Right renal cortex interstitium (tissue), 3 donors: ENCODE data around the gene BUD31. TPM values are rescaled to one million over a fixed set of nuclear protein-coding genes. Genes with fewer than 3 reads are reported as not detected.

ENCODE experiments used
- DNase-seq, 3 donors: peaks; one replicate each; pipeline ENCODE4 v3.0.0-alpha.2; 2013; ENCODE audit warnings: low read depth in 3 of 3, low spot score in 2 of 3
- polyA plus RNA-seq, 3 donors: library from polyadenylated mRNA; unstranded; fragments of 120-200 nt; gene quantifications; one replicate each; pipeline ENCODE4 v1.2.1, GENCODE V29; 2013; ENCODE audit not compliant: insufficient read length in 3 of 3

BUD31 gene
- polyA plus RNA-seq, 3 donors = 104 to 109 (median 107) TPM

DNA sequence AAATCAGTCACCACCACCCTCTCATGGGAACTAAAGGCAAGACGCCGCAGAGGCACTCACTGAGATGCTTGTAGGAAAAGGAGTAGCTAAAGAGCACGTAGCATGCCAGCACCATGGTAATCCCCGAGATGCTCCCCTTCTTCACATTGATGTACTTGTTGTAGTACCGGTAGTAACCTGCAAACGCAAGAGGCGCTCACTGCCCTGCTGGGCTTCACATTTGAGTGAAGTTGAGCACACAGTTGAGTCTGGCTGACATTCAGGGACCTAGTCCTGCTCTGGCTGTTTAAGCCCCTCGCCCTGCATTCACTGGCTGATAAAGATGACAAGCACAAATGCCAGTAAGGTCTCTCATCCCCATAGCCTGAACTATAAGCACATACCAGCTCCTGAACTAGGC, 50.3 kb downstream of the BUD31 start:
- no peak for DNase-seq

- no peak for DNase-seq
Observed at GRCh38 chr7:99460651-99461050, 51.9 kb downstream of the BUD31 start.

- no peak for DNase-seq
Observed at GRCh38 chr7:99461221-99461620, 52.5 kb downstream of the BUD31 start.

- no peak for DNase-seq
Observed at GRCh38 chr7:99465421-99465768, 56.6 kb downstream of the BUD31 start.

DNA sequence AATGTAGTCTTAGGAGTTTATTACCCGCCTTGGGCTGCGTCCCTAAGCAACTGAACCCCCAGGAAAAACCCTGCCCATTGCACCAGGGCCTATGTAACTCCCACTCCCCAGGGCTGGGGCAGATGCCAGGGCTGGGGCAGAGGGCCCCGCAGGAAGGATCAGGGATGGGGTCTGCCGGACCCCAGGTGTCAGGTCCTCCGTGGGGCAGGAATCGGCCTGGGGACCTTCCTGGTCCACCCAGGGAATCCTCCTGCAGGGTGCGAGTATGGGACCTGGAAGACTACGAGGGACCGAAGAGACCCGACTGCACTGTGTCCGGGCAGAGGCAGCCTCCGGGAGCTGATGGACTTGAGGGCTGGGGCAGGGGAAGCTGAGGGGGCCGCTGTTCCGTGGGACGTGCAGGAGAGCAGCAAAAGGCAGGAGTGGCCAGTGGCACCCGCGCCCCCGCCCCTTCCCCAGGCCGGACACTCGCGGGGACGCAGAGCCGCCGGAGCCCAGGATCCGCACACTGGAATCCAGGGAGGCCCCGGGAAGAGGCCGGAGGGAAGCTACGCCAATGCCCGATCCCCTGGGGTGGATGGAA, 59.7 kb downstream of the BUD31 start:
- no peak for DNase-seq

Other genes starting within 250 kb of the BUD31 start
- not detected for gene KPNA7, start 200.9 kb upstream of the BUD31 start, polyA plus RNA-seq
- gene MYH16, start 136.1 kb upstream of the BUD31 start, polyA plus RNA-seq = under 1 TPM in 2 of 3 donors, not detected in 1; 0.06 to 0.21 TPM
- 100 to 1,000 TPM; 101 to 113 (median 111) TPM for gene ARPC1A, start 83.1 kb upstream of the BUD31 start, polyA plus RNA-seq
- gene ARPC1B, start 34.2 kb upstream of the BUD31 start, polyA plus RNA-seq = 10 to 100 TPM; 30.5 to 34.6 (median 32.2) TPM
- gene PDAP1, start 372 bp upstream of the BUD31 start, polyA plus RNA-seq = 100 to 1,000 TPM; 145 to 149 (median 148) TPM
- gene PTCD1, start 29.8 kb downstream of the BUD31 start, polyA plus RNA-seq = 1 to 10 TPM; 3.6 to 4.6 (median 4.1) TPM
- gene CPSF4, start 30.0 kb downstream of the BUD31 start, polyA plus RNA-seq = 10 to 100 TPM; 26.8 to 27.8 (median 26.9) TPM
- 100 to 1,000 TPM; 486 to 588 (median 491) TPM for gene ATP5MF, start 57.2 kb downstream of the BUD31 start, polyA plus RNA-seq
- gene ZNF789, start 63.9 kb downstream of the BUD31 start, polyA plus RNA-seq = 10 to 100 TPM; 20.3 to 22.5 (median 21.5) TPM
- gene ZNF394, start 91.3 kb downstream of the BUD31 start, polyA plus RNA-seq = 10 to 100 TPM; 13.7 to 14.6 (median 14.6) TPM
- gene ZKSCAN5, start 95.7 kb downstream of the BUD31 start, polyA plus RNA-seq = 10 to 100 TPM; 15.3 to 17.0 (median 16.7) TPM
- 10 to 100 TPM; 16.6 to 16.8 (median 16.7) TPM for gene FAM200A, start 143.1 kb downstream of the BUD31 start, polyA plus RNA-seq
- 10 to 100 TPM; 65.9 to 77.8 (median 74.7) TPM for gene ZNF655, start 149.7 kb downstream of the BUD31 start, polyA plus RNA-seq
- gene TMEM225B, start 189.3 kb downstream of the BUD31 start, polyA plus RNA-seq = 1 to 10 TPM; 2.5 to 3.0 (median 2.7) TPM
- 10 to 100 TPM; 16.3 to 21.4 (median 18.1) TPM for gene ZSCAN25, start 208.0 kb downstream of the BUD31 start, polyA plus RNA-seq